Heart left ventricle (tissue), 13 donors: ENCODE data around the gene SNCG.

ENCODE experiments used
- CTCF ChIP-seq, 12 donors: fragments of 200-600 bp; sonication (generic) in 4 of 12; IDR thresholded peaks; one replicate each; pipeline versions ENCODE4 v1.5.0 to v1.8.0; 2018 to 2022; ENCODE audit warnings: antibody characterized with exemption in 12 of 12, mild to moderate bottlenecking in 5 of 12
- POLR2A ChIP-seq, 2 donors: fragments of 450-650 bp; IDR thresholded peaks; one replicate each; pipeline ENCODE4 v1.6.1; 2017; ENCODE audit warnings: antibody characterized with exemption in 2 of 2, mild to moderate bottlenecking in 2 of 2, moderate library complexity in 2 of 2
- donor health status: ischemic (EF 13 %, LVEDD 7.1; RV severe dilation, severe dysfunction).
- donor health status: DM: no; HTN: yes; CAD: no.
- donor health status: DM: no; HTN: no; CAD: no.
- donor health status: ischemic (EF 25% LVEDD 6.9; RV normal size, moderate dysfunction).
- donor health status: ischemic (EF 25% LVEDD 5.7; RV mildly dilated, moderate dysfunction).
- donor health status: ischemic (EF 35%, LVEDD 5.7; RV mildly dilated, moderate dysfunction).
- donor health status: nonischemic (EF 11% LVEDD 7.7; RV severe dilation, severe dysfunction).
- donor health status: DM: yes; HTN: yes; CAD: no.
- donor health status: PGD.
- donor health status: ischemic (EF 29% LVEDD 5.4; RV normal size, mild dysfunction).
- donor health status: nonischemic (EF 23%, LVEDD 6.1; RV moderate dilation, normal function).

GRCh38 chr10:86957471-86958115 lies 806 bp upstream of the SNCG start, which contains the start of gene MMRN2:
- TF ChIP-seq CTCF (IDR thresholded peaks at IDR 0.05) (no peak), POLR2A (IDR thresholded peaks at IDR 0.05) (peak in 1 of 2 donors; percentile 41)
